Heart left ventricle (tissue), 13 donors: ENCODE results near the gene LRRC32.

ENCODE experiments used
- POLR2A ChIP-seq, 2 donors: fragments of 450-650 bp; IDR thresholded peaks; one replicate each; pipeline ENCODE4 v1.6.1; 2017; ENCODE audit warnings: antibody characterized with exemption in 2 of 2, mild to moderate bottlenecking in 2 of 2, moderate library complexity in 2 of 2
- TF ChIP-seq, protein P1 (sequence below), 12 donors: fragments of 200-600 bp; sonication (generic) in 4 of 12; IDR thresholded peaks; one replicate each; pipeline versions ENCODE4 v1.5.0 to v1.8.0; 2018 to 2022; ENCODE audit warnings: antibody characterized with exemption in 12 of 12, mild to moderate bottlenecking in 5 of 12
- donor health status: ischemic (EF 13 %, LVEDD 7.1; RV severe dilation, severe dysfunction).
- donor health status: DM: no; HTN: yes; CAD: no.
- donor health status: DM: no; HTN: no; CAD: no.
- donor health status: ischemic (EF 25% LVEDD 6.9; RV normal size, moderate dysfunction).
- donor health status: ischemic (EF 25% LVEDD 5.7; RV mildly dilated, moderate dysfunction).
- donor health status: ischemic (EF 35%, LVEDD 5.7; RV mildly dilated, moderate dysfunction).
- donor health status: nonischemic (EF 11% LVEDD 7.7; RV severe dilation, severe dysfunction).
- donor health status: DM: yes; HTN: yes; CAD: no.
- donor health status: PGD.
- donor health status: ischemic (EF 29% LVEDD 5.4; RV normal size, mild dysfunction).
- donor health status: nonischemic (EF 23%, LVEDD 6.1; RV moderate dilation, normal function).

- TF ChIP-seq, protein P1, sequence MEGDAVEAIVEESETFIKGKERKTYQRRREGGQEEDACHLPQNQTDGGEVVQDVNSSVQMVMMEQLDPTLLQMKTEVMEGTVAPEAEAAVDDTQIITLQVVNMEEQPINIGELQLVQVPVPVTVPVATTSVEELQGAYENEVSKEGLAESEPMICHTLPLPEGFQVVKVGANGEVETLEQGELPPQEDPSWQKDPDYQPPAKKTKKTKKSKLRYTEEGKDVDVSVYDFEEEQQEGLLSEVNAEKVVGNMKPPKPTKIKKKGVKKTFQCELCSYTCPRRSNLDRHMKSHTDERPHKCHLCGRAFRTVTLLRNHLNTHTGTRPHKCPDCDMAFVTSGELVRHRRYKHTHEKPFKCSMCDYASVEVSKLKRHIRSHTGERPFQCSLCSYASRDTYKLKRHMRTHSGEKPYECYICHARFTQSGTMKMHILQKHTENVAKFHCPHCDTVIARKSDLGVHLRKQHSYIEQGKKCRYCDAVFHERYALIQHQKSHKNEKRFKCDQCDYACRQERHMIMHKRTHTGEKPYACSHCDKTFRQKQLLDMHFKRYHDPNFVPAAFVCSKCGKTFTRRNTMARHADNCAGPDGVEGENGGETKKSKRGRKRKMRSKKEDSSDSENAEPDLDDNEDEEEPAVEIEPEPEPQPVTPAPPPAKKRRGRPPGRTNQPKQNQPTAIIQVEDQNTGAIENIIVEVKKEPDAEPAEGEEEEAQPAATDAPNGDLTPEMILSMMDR (IDR thresholded peaks at IDR 0.05), result no peak
- TF ChIP-seq POLR2A (IDR thresholded peaks at IDR 0.05), result no peak
These were observed 45.8 kb downstream of the LRRC32 start for GRCh38 chr11:76624500-76625379.
